Prostate gland (tissue), 2 donors: Measurements from ENCODE around the gene ZNRF4.

Experiments
- CTCF ChIP-seq, 4 experiments: fragments of 200-600 bp in 2 of 4; fragments of 450-650 bp in 2 of 4; sonication (generic) in 2 of 4; IDR thresholded peaks; 1 replicate in 3 of 4; 2 replicates in 1 of 4; pipeline ENCODE4 v1.5.1; 2016 to 2019; ENCODE audit warnings: antibody characterized with exemption in 4 of 4, mild to moderate bottlenecking in 2 of 4, moderate library complexity in 2 of 4
- POLR2A ChIP-seq: fragments of 450-650 bp; IDR thresholded peaks from one replicate; pipeline ENCODE4 v1.6.1; 2016; ENCODE audit warnings: antibody characterized with exemption, mild to moderate bottlenecking
- POLR2AphosphoS5 ChIP-seq: sonication (generic); formaldehyde crosslinking; IDR thresholded peaks from one replicate; pipeline ENCODE4 v1.6.1; 2017; ENCODE audit warnings: antibody characterized with exemption

- no peak for TF ChIP-seq POLR2AphosphoS5
- TF ChIP-seq CTCF (IDR thresholded peaks at IDR 0.05): no peak
- no peak for TF ChIP-seq POLR2A
These were observed 1.6 kb downstream of the ZNRF4 start for GRCh38 chr19:5456841-5457200.
